ENCODE data around the gene FRMD8.
"Not testable (repeated sequence)": the region's sequence is repeated elsewhere in the genome, so short reads cannot be mapped to it uniquely, and the experiment has no call there.

The FRMD8 gene

DNA sequence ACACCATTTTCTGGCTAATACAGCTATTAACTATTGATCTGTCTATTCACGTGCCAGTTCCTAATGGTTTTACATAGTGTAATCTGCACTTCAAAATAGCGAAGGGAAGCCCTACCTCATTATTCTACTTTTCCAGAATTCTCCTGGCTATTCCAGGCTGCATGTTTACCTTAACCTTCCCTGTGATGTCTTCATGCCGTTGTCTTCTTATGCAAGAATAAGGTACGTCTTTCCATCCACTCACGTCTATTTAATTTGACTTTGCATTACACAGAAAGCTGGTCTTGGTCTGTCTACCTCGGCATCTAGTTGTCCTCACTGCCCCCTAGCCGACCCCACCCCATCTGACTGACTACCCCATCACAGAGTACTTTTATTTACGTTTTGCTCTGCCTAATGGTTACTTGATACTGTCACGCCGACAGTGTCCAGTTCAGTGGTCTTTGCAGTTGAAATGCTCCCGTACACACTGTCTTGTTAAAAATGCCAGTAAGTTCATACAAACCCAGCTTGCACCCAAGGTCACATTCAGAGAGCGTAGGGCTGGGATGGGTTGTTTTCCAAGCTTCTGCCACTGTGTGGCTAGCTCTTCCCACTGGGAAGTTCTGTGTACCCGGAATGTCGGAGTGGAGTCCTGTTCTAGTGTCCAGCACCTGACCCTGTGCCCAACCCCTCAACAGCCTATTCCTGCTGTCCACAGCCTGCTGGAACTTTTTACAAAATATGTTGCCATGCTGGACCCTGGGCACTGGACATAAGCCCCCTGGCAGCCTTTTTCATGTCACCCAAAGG lies 51.2 kb downstream of the FRMD8 start:
- DNase-seq = no peak

DNA sequence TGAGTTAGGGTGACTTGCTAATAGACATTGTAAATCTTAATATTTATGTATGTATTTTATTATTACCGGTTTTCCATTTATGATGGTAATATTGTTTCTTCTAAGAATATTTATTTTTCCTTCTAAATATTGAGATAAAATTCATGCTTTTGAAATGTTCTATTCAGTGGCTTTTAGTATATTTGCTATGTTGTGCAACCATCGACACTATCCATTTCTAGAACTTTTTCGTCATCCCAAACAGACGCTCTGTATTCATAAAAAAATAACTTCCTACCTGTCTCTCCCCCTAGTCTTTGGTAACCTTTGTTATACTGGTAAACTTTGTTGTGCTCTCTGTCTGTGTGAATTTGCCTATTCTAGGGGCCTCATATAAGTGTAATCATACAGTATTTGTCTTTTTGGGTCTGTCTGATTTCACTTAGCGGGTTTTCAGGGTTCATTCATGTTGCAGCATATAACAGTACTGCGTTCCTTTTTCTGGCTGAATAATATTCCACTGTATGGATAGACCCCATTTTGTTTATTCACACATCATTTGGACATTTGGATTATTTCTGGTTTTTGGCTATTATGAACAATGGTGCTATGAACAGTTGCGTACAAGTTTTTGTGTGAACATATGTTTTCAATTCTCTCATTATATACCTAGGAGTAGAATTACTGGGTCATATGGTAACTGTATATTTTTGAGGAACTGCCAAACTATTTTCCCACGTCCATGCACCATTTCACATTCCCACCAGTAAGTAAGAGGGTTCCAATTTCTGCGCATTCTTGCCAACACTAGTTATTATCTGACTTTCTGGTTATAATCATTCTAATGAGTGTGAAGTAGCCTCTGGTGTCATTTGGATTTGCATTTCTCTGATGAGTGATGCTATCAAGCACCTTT lies 52.1 kb downstream of the FRMD8 start:
- no peak for DNase-seq

DNA sequence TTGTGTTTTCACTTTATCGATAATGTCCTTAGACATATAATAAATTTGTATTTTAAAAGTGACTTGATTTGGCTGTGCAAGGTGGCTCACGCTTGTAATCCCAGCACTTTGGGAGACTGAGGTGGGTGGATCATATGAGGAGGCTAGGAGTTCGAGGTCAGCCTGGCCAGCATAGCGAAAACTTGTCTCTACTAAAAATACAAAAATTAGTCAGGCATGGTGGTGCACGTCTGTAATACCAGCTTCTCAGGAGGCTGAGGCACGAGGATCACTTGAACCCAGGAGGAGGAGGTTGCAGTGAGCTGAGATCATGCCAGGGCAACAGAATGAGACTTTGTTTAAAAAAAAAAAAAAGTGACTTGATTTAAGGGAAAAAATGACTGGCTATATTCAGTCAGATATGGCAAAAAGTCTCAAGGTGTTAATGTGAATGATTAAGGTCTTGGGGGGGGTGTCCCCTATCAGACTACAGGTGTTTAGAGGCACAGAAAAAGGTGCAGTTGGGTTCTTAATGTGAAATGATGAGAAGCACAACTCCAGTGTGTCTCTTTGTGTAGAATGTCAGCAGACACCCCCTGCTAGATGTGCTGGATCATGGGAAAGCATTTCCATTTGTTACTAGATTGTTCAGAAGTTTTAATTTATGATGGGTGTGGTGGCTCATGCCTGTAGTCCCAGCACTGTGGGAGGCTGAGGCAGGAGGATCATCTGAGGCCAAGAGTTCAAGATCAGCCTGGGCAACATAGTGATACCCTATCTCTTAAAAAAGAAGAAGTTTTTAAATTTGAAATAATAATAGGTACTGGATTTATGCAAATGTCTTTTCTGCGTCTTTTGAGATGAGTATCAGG lies 53.1 kb downstream of the FRMD8 start:
- no peak for DNase-seq

DNA sequence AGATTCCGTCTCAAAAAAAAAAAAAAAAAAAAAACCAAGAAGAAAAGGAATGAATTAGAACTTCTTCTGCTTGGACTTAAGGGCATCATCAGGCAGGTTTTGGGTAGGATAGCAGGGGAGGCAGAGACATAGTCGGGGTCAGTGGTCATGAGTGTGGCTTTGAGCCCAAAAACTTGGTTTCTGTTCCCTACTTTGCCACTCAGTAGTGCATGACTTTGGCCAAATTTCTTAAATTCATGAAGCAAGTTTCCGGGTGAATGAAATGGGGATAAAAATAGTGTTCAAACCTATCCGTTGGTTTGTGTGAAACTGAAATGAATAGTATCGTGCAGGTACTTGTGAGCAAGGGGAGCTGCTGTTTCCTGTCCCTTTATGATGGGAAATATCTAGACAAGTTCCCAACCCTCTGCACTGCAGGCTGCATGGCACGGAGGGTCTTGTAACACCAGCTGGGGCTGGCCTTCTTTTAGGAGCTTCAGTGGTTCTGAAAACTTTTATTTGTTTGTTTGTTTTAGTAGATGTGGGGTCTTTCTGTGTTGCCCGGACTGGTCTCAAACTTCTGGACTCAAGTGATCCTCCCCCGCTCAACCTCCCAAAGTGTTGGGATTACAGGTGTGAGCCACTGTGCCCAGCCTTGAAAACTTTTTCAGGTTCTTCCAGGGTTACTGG lies 54.5 kb downstream of the FRMD8 start:
- DNase-seq = no peak

DNA sequence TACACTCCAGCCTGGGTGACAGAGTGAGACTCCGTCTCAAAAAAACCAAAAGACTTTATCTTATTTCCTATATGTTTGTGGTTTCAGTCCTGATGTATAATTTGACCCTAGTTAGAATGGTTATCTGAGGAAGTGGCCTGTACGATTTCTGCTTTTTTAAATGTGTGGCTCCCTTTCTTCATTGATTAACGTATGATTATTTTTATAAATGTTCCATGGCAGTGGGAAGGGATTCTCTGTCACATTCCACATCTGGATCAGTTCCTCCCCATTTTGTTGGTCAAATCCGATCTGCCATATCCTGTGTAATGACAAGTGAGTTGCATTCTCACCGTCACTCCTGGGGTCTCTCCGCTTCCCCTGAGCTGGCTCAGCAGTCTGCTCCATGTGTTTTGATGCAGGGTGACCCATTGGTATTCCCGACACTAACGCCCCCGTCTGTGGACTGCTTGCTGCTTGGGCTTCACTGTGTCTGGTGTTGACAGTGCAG lies 56.5 kb downstream of the FRMD8 start:
- no peak for DNase-seq

DNA sequence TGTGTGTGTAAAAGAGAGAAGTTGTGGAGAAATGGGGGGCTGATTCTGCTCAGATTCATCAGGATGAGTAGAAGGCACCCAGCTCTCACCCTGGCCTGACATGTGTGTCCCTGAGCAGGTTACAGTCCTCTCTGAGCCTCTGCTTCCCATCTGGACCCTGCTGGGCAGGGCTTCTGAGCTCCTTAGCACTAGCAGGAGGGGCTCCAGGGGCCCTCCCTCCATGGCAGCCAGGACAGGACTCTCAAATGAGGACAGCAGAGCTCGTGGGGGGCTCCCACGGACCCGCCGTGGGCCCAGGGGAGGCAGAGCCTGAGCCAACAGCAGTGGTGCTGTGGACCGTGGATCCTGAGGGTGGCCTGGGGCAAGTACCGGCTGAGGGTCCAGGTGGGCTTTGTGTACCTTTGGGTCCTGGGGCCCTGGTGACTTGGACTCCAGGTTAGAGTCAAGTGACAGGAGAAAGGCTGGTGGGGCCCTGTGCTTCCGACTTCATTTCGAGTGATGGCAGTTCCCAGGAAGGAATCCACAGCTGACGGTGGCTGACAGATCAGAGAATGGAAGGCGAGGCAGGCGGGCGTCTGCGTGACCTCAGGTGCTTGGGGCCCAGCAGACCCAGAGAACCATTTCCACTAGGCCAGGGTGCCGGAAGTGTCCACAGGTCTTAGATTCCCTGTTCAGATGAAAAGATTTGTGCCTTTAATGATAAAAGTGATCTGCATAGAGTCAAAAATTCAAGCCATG lies 58.0 kb downstream of the FRMD8 start:
- DNase-seq = no peak

DNA sequence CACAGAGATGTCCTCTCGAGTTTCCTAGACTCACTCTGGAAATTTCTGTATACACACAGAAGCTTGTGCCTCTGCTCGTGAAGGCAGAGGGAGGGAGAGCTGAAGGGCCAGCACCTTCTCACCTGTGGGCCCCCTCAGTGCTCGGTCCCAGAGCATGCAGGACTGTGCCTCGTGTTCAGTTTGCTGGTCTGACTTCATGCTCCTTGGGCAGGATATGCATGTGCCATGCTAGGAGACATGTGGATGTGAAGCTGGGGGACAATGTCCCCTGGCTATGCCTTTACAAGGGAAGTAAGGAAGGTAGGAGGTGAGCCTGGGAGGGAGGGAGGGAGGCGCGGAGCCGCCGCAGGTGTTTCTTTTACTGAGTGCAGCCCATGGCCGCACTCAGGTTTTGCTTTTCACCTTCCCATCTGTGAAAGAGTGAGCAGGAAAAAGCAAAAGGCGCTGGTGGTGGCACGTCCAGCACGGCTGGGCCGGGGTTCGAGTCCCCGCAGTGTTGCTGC lies 58.7 kb downstream of the FRMD8 start:
- DNase-seq = no peak

DNA sequence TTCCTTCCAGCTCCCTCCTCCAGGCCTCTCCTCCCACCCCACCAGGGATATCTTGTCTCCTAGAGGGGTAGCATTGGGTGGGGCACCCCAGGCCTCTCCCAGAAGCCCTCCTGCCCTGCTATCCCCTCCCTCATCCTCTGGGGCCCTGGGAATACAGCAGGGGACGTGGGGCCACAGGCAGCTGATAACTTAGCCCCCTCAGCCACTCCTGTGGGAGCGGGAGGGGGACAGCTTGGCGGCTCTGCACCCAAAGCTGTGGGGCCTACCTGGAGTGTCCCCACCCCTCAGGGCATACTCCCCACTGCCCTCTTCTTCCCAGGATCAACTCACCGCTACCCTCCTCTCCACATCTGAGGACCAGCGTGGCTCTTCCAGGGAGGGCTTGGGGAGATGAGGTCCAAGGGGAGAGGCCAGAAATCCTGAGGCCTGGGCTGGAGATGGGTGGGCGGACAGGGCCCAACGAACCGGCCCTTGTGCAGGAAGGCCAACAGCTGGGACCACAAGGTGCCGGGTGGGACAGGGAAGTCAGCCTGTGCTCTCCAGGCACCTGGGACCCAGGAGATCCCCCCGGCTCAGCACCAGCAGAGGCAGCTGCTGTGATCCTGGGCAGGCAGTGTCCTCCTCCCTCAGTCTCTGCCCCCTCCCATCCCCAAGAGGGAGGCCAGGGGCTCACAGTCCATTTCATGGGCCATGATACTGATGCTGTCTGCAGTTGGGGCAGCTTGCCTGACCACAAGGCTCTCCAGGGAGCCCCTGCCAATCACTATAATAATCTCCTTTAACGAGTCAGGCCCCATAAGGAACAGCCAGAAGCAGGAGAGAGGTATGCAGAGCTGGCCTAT lies 59.4 kb downstream of the FRMD8 start:
- no peak for DNase-seq

DNA sequence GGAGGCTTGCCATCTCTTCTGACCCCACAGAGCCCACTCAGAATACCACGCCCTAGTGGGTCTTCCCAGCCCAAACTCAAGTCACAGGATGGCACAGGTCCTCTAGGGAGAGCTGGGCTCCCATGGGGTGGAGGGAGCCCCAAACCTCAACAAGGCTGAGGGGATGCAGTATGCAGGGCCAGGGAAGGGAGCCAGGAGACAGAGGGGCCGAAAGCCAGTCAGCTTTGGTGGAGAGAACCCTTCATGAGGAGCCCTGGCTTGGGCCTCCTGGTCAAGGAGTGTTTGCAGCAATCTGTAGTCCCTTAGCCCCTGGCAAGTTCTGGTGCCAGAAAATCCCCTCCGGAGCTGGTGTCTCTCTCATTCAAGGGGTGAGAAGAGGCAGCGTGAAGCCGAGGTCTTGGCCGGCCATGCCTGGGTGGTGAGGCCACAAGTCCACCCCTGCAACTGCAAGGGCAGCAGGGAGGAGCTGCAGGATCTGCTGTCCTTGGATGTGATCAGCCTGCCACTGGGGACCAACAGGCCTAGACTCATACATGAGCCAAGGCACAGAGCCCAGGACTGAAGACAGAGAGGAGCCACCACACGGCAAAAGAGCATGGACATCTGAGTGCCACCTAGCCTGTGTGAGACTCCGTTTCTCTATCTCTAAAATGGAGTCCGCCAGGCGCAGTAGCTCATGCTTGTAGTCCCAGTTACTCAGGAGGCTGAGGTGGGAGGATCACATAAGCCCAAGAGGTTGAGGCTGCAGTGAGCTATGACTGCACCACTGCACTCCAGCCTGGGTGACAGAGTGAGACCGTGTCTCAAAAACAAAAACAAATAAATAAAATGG lies 60.2 kb downstream of the FRMD8 start:
- DNase-seq = no peak

DNA sequence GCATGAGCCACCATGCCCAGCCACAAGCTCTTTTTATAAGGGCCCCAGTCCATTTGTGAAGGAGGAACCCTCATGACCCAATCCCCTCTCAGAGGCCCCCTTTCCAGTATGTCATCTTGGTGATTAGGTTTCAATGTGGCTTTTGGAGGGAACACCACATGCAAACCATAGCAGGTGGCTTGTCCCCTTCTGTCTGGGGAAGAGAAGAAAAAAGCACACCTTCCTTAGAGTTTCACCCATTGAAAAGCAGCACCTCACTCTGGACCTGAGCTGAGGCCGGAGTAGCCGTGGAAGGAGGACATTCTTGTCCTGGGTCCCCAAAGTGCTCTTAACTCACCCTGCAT lies 61.6 kb downstream of the FRMD8 start:
- DNase-seq = no peak

DNA sequence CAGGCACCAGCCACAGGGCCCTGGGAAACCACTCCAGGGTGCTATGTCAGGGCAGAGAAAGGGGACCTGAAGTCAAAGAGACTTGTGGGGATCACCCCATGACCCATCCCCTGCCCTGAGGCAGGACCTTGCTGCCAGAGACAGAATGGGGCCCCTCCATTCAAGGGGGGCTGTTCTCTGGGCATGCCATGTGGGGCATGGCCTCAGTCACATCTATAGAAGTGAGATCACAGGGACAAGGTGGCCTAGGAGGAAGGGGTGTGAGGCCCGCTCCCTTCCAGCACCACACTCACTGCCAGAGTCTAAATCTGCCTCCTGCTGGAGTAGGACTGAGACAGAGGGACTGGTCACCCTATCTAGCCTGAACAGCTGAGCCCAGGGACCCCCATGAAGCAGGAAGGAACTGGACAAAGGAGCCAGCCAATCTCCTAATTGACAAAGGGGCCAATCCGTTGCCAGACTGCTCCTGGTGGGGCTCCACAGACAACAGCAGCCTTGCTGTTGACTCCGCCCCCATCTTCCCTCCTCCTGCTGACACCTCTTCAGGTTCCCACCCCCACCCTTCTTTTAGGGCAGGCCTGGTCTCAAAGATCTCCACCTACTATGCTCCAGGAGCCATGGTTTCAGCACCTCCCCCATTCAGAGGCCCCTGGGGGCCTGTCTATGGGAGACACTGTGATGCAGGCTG lies 62.1 kb downstream of the FRMD8 start:
- DNase-seq = no peak

DNA sequence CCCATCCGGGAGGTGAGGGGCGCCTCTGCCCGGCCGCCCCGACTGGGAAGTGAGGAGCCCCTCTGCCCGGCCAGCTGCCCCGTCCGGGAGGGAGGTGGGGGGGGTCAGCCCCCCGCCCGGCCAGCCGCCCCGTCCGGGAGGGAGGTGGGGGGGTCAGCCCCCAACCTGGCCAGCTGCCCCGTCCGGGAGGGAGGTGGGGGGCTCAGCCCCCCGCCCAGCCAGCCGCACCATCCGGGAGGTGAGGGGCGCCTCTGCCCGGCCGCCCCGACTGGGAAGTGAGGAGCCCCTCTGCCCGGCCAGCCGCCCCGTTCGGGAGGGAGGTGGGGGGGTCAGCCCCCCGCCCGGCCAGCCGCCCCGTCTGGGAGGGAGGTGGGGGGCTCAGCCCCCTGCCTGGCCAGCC lies 64.9 kb downstream of the FRMD8 start:
- not testable (repeated sequence) for DNase-seq

DNA sequence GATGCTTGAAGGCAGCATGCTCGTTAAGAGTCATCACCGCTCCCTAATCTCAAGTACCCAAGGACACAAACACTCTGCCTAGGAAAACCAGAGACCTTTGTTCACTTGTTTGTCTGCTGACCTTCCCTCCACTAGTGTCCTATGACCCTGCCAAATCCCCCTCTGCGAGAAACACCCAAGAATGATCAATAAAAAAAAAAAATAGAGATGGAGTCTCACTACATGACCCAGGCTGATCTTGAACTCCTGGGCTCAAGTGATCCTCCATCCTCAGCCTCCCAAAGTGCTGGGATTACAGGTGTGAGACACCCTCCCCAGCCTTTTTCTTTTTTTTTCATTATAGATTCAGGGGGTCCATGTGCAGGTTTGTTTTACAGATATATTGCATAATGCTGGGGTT lies 65.8 kb downstream of the FRMD8 start:
- not testable (repeated sequence) for DNase-seq

DNA sequence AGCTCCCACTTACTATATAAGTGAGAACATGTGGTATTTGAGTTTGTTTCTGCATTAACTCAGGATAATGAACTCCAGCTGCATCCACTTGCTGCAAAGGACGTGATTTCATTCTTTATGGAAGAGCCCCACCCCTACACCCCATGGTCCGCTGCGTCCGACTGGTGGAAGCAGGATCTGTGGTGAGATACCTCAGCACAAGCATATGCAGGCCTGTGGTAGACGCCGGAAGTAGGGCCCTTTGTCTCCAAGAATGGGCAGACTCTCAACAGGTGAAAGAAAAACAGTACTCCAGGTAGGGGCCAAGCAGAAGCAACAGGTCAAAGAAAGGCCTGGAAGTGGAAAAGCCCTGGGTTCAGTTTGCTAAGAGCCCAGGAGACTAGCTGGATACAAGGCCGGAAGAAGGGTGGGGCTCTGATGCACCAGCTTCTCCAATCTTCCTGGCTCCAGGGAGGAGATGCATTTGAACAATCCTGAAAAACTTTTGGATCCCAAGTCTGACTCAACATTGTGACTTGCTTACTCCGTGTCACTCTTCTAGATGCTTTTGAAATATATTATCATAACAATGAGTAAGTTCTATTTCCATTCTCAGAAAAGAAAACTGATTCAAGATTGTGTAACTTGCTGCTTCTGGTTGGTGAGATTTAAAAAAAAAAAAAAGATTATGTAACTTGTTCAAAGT lies 66.5 kb downstream of the FRMD8 start:
- no peak for DNase-seq

DNA sequence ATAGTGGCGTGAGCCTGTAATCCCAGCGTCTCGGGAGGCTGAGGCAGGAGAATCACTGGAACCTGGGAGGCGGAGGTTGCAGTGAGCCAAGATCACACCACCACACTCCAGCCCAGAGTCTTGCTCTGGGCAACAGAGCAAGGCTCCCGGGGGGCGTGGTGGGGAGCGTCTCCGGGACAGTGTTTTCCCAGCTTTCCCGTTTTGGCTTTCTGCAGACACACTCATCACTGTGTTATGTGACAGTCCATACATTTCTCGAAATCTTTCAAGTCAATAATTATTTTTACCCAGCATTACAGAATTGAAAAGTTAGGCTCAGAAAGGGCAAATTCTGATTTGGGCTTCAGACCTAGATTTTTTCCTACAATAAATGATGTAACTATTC lies 67.9 kb downstream of the FRMD8 start:
- DNase-seq = no peak

DNA sequence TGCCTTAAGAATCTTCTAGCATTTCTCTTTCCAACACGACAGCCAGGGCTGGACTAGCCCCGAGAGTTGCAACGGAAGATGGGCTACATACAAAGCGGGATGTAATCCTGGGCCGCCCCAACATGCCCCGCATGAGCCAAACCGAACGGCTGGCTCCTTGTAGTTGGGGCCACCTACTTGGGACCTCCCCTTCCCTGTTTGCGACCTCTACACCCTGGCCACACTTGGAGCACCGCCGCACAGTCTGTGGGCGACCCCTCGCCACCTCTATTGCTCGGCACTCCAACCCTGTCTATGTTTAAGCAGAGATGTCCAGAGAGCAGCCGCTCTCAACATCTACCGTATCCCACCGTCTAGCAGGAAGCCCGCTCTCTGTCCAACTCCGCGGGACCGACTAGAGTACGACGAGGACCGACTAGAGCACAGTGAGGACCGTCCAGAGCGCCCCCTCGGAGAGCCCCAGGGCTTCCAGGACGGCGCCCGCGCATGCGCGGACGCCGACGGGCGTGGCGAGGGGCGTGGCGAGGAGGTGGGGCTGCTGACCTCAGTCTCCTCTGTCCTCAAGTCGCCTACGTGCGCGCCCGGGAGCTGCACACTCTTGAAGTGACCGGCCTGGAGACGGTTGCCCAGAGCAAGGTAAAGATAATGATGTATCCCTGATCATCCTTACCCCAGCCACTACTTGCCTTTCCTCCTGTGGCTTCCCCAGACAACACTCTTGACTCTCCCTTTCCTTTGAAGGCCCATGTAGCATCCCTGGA lies 68.4 kb downstream of the FRMD8 start:
- no peak for DNase-seq

DNA sequence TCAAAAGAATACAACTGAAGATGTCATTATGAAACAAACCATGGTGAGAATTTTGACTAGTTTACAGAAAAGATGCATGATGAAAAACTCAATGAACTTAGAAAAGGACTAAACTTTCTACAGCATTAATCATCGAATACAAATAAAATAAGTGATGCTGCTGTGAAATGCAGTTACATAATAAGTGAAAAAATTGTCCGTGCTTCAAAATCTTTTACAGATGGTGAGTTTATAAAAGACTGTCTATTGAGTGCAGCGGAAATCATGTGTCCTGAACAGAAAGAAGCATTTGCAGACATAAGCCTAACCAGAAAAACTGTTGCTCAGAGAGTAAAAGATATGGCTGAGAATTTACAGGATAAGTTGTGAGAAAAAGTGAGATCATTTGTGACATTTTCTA lies 70.0 kb downstream of the FRMD8 start:
- DNase-seq = no peak

DNA sequence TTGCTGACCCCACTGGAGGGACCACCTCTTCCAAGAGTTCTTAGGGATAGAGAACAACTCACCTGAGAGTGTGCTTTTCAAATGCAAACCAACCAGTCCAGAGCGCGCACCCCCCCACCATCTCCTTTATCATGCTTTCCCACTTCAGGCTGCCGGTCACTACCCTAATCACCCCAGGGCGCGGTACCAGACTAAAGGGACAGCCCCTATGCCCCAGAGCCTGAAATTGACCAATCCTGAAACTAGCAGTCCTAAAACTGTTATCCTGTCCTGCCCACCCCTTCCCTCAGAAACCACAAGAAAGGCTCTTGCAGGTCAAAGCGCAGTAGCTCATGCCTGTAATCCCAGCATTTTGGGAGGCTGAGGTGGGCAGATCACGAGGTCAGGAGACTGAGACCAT lies 73.1 kb downstream of the FRMD8 start:
- DNase-seq = no peak

Measured in NCI-H2029 treated with DMSO at 0.1 percent for 48 hours (cell line).